ENCODE results near the gene MOB2.

GRCh38 chr11:1511937-1512496 is 25.4 kb upstream of the MOB2 start:
- TF ChIP-seq, protein P1, sequence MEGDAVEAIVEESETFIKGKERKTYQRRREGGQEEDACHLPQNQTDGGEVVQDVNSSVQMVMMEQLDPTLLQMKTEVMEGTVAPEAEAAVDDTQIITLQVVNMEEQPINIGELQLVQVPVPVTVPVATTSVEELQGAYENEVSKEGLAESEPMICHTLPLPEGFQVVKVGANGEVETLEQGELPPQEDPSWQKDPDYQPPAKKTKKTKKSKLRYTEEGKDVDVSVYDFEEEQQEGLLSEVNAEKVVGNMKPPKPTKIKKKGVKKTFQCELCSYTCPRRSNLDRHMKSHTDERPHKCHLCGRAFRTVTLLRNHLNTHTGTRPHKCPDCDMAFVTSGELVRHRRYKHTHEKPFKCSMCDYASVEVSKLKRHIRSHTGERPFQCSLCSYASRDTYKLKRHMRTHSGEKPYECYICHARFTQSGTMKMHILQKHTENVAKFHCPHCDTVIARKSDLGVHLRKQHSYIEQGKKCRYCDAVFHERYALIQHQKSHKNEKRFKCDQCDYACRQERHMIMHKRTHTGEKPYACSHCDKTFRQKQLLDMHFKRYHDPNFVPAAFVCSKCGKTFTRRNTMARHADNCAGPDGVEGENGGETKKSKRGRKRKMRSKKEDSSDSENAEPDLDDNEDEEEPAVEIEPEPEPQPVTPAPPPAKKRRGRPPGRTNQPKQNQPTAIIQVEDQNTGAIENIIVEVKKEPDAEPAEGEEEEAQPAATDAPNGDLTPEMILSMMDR (IDR thresholded peaks at IDR 0.05) = no peak
- no peak for TF ChIP-seq POLR2A (IDR thresholded peaks at IDR 0.05)

All from body of pancreas (tissue), 4 donors.